Mesendoderm (in vitro differentiated cells): ENCODE data around the gene ASB13. TPM values are rescaled to one million over a fixed set of nuclear protein-coding genes. Genes with fewer than 3 reads are reported as not detected.

ENCODE experiments used
- DNase-seq: peaks from one replicate; pipeline ENCODE4 v3.0.0; 2013
- H2AK5ac ChIP-seq: 2 replicates; pipeline ENCODE4 v1.6.1; 2013; ENCODE audit warnings: low read length, inconsistent platforms
- H2BK120ac ChIP-seq: 2 replicates; pipeline ENCODE4 v1.6.1; 2013; ENCODE audit warnings: low read depth, mild to moderate bottlenecking, low read length, moderate library complexity, mixed read lengths
- H2BK15ac ChIP-seq: replicated peaks from 2 replicates; pipeline ENCODE4 v1.6.1; 2013; ENCODE audit warnings: low read depth, mild to moderate bottlenecking, moderate library complexity
- H2BK5ac ChIP-seq: 2 replicates; pipeline ENCODE4 v1.6.1; 2013; ENCODE audit warnings: low read length, inconsistent platforms
- H3K18ac ChIP-seq: 2 replicates; pipeline ENCODE4 v1.6.1; 2013; ENCODE audit warnings: mild to moderate bottlenecking, low read length, mixed read lengths
- H3K23ac ChIP-seq: one replicate; pipeline ENCODE4 v1.6.1; 2013; ENCODE audit warnings: low read length
- H3K27ac ChIP-seq: 2 replicates; pipeline ENCODE4 v1.5.1; 2013; ENCODE audit warnings: low read depth, mild to moderate bottlenecking, inconsistent platforms, low read length, moderate library complexity
- H3K27me3 ChIP-seq: 2 replicates; pipeline ENCODE4 v1.6.1; 2013; ENCODE audit warnings: low read length, control low read depth, mild to moderate bottlenecking, inconsistent platforms; ENCODE audit not compliant: insufficient read depth, poor library complexity
- H3K36me3 ChIP-seq: 2 replicates; pipeline ENCODE4 v1.6.1; 2013; ENCODE audit warnings: low read length, inconsistent platforms; ENCODE audit not compliant: control insufficient read depth, insufficient read depth
- H3K4ac ChIP-seq: one replicate; pipeline ENCODE4 v1.6.1; 2013; ENCODE audit warnings: low read depth, mild to moderate bottlenecking, low read length, moderate library complexity
- H3K4me1 ChIP-seq: 2 replicates; pipeline ENCODE4 v1.6.1; 2013; ENCODE audit warnings: low read depth, low read length, inconsistent platforms; ENCODE audit not compliant: control insufficient read depth
- H3K4me2 ChIP-seq: 2 replicates; pipeline ENCODE4 v1.6.1; 2013; ENCODE audit warnings: low read length
- H3K4me3 ChIP-seq: 2 replicates; pipeline ENCODE4 v1.5.1; 2013; ENCODE audit warnings: mild to moderate bottlenecking, low read length
- H3K56ac ChIP-seq: one replicate; pipeline ENCODE4 v1.6.1; 2013; ENCODE audit warnings: low read length
- H3K79me1 ChIP-seq: 2 replicates; pipeline ENCODE4 v1.6.1; 2013; ENCODE audit warnings: low read length, inconsistent platforms
- H3K79me2 ChIP-seq: 2 replicates; pipeline ENCODE4 v1.6.1; 2013; ENCODE audit warnings: mild to moderate bottlenecking, low read length; ENCODE audit not compliant: control insufficient read depth, insufficient read depth
- H3K9ac ChIP-seq: 2 replicates; pipeline ENCODE4 v1.6.1; 2013; ENCODE audit warnings: low read length, inconsistent platforms
- H4K5ac ChIP-seq: one replicate; pipeline ENCODE4 v1.6.1; 2013; ENCODE audit warnings: low read length
- H4K8ac ChIP-seq: one replicate; pipeline ENCODE4 v1.6.1; 2013; ENCODE audit warnings: low read depth, mild to moderate bottlenecking, control low read depth, low read length, moderate library complexity
- WGBS: extraction: QIAGEN DNeasy Blood & Tissue Kit; methylation state at CpG from one replicate; pipeline ENCODE4 v1.1.7; 2013; ENCODE audit warnings: low lambda C conversion rate, missing lambda C conversion rate; ENCODE audit not compliant: insufficient coverage; ENCODE audit errors: extremely low coverage; 5-methylcytosine and 5-hydroxymethylcytosine counted together
- small RNA-seq: library from polyadenylated mRNA; stranded (forward); fragments of <200 nt; extraction: miRNeasy Mini kit (QIAGEN cat#:217004); gene quantifications from one replicate; pipeline ENCODE3, GENCODE V24; 2013; ENCODE audit not compliant: insufficient read depth

Gene ASB13

GRCh38 chr10:5589661-5590511 lies 76.5 kb downstream of the ASB13 start:
- H3K4me1 ChIP-seq = peaks cover 2% of the 10 kb centered on the region
- H3K4me2 ChIP-seq = no peak overlapping the region
- H3K27me3 ChIP-seq = no peaks in the 10 kb centered on the region
- H3K4me3 ChIP-seq = no peak overlapping the region
- H4K5ac ChIP-seq = no peak overlapping the region
- H3K36me3 ChIP-seq = no peaks in the 10 kb centered on the region
- H2BK5ac ChIP-seq = no peak overlapping the region
- no peak overlapping the region for H3K23ac ChIP-seq
- no peaks in the 10 kb centered on the region for H3K79me2 ChIP-seq
- no peak for DNase-seq
- H4K8ac ChIP-seq = no peak overlapping the region
- H2BK120ac ChIP-seq = no peak overlapping the region
- no peak overlapping the region for H3K27ac ChIP-seq
- no peak overlapping the region for H2AK5ac ChIP-seq
- H3K56ac ChIP-seq = peak overlapping the region; percentile 67
- peak overlapping the region; percentile 0 for H3K18ac ChIP-seq
- no peaks in the 10 kb centered on the region for H3K79me1 ChIP-seq
- H3K9ac ChIP-seq = no peak overlapping the region
- no peak overlapping the region for H3K4ac ChIP-seq
- WGBS = no CpG with 5 or more reads among the region's 16 CpGs
- no peak overlapping the region for H2BK15ac ChIP-seq

GRCh38 chr10:5589011-5589660 lies 77.3 kb downstream of the ASB13 start:
- Histone ChIP-seq H3K27ac (no peak overlapping the region), H3K36me3 (no peaks in the 10 kb centered on the region), H3K79me1 (no peaks in the 10 kb centered on the region), H3K4me1 (peaks cover 2% of the 10 kb centered on the region), H4K8ac (no peak overlapping the region), H3K56ac (no peak overlapping the region), H4K5ac (no peak overlapping the region), H3K4me3 (no peak overlapping the region), H3K79me2 (no peaks in the 10 kb centered on the region), H2BK120ac (no peak overlapping the region), H3K4me2 (no peak overlapping the region), H3K9ac (no peak overlapping the region), H2BK15ac (no peak overlapping the region), H2BK5ac (no peak overlapping the region), H3K23ac (no peak overlapping the region), H2AK5ac (no peak overlapping the region), H3K18ac (no peak overlapping the region), H3K27me3 (no peaks in the 10 kb centered on the region), H3K4ac (no peak overlapping the region)
- WGBS = no CpG with 5 or more reads among the region's 14 CpGs
- DNase-seq = no peak

Small RNA genes lying within 50 kb of the gene (small RNA-seq; reads per million reads assigned to genes)
- not detected for gene AL365356.2
- gene RN7SL445P = not detected
